GM23248 (cell line): ENCODE results near the gene IGSF1. TPM values are rescaled to one million over a fixed set of nuclear protein-coding genes. Genes with fewer than 3 reads are reported as not detected.
A peak's percentile ranks its signal among the peaks of the same experiment; 100 is the strongest.

Experiments used
- DNase-seq: peaks from one replicate; pipeline ENCODE4 v3.0.0-alpha.2; 2015
- H2AFZ ChIP-seq: fragments of 200-600 bp; sonication (generic); 2 replicates; pipeline ENCODE4 v1.6.1; 2016; ENCODE audit warnings: antibody characterized with exemption
- H3F3A ChIP-seq: fragments of 200-600 bp; sonication (generic); 2 replicates; pipeline ENCODE4 v1.6.1; 2016; ENCODE audit warnings: mild to moderate bottlenecking, antibody characterized with exemption, mixed run types; ENCODE audit not compliant: insufficient read depth
- H3K27ac ChIP-seq: fragments of 200-600 bp; sonication (generic); 2 replicates; pipeline ENCODE4 v1.5.1; 2016; ENCODE audit warnings: mild to moderate bottlenecking
- H3K27me3 ChIP-seq: fragments of 200-600 bp; sonication (generic); replicated peaks from 2 replicates; pipeline ENCODE4 v1.6.1; 2016; ENCODE audit warnings: mild to moderate bottlenecking; ENCODE audit not compliant: insufficient read depth
- H3K36me3 ChIP-seq: fragments of 200-600 bp; sonication (generic); 2 replicates; pipeline ENCODE4 v1.6.1; 2016; ENCODE audit warnings: low read depth, mild to moderate bottlenecking
- H3K4me1 ChIP-seq: fragments of 200-600 bp; sonication (generic); 2 replicates; pipeline ENCODE4 v1.6.1; 2016; ENCODE audit warnings: mild to moderate bottlenecking; ENCODE audit not compliant: insufficient read depth
- H3K4me2 ChIP-seq: fragments of 200-600 bp; sonication (generic); one replicate; pipeline ENCODE4 v1.6.1; 2016; ENCODE audit warnings: mild to moderate bottlenecking; ENCODE audit not compliant: unreplicated experiment
- H3K4me3 ChIP-seq: fragments of 200-600 bp; sonication (generic); 2 replicates; pipeline ENCODE4 v1.5.1; 2016; ENCODE audit warnings: mild to moderate bottlenecking
- H3K79me2 ChIP-seq: fragments of 200-600 bp; sonication (generic); 2 replicates; pipeline ENCODE4 v1.6.1; 2016; ENCODE audit warnings: mild to moderate bottlenecking; ENCODE audit not compliant: insufficient read depth
- H3K9ac ChIP-seq: fragments of 200-600 bp; sonication (generic); 2 replicates; pipeline ENCODE4 v1.6.1; 2016; ENCODE audit warnings: mild to moderate bottlenecking
- H3K9me2 ChIP-seq: fragments of 200-600 bp; sonication (generic); 2 replicates; pipeline ENCODE4 v1.6.1; 2016; ENCODE audit warnings: mixed run types, mild to moderate bottlenecking, moderate library complexity; ENCODE audit not compliant: insufficient read depth
- H3K9me3 ChIP-seq: fragments of 200-600 bp; sonication (generic); one replicate; pipeline ENCODE4 v1.6.1; 2017; ENCODE audit warnings: low read depth
- H4K20me1 ChIP-seq: fragments of 200-600 bp; sonication (generic); 2 replicates; pipeline ENCODE4 v1.6.0; 2016; ENCODE audit not compliant: insufficient read depth
- EZH2 ChIP-seq: fragments of 200-600 bp; sonication (generic); IDR thresholded peaks from 2 replicates; pipeline ENCODE4 v1.6.1; 2018; ENCODE audit warnings: antibody characterized with exemption, mild to moderate bottlenecking; ENCODE audit not compliant: insufficient read depth, poor library complexity, severe bottlenecking
- EZH2phosphoT487 ChIP-seq: fragments of 200-600 bp; sonication (generic); IDR thresholded peaks from 2 replicates; pipeline ENCODE4 v1.6.1; 2018; ENCODE audit warnings: antibody characterized with exemption, moderate library complexity, mild to moderate bottlenecking, low read depth; ENCODE audit not compliant: insufficient read depth
- whole genome bisulfite sequencing, 2 experiments: methylation state at CpG; one replicate each; pipeline ENCODE4 v1.1.6; 2015 to 2017; ENCODE audit warnings: low lambda C conversion rate in 2 of 2, low coverage in 1 of 2; ENCODE audit errors: missing lambda C conversion rate in 2 of 2; 5-methylcytosine and 5-hydroxymethylcytosine counted together
- in situ Hi-C: fragments of 300-500 bp; cut with MboI; formaldehyde crosslinking; loops from 2 replicates; pipeline ENCODE4 v1.15.0; 2020
- polyA plus RNA-seq: library from polyadenylated mRNA; unstranded; fragments of >200 nt; fragmentation: Nextera tagmentation; extraction: Ambion mirVana; gene quantifications from 2 replicates; pipeline ENCODE4 v1.2.1, GENCODE V29; 2016
- total RNA-seq: library from RNA; depleted of rRNA; stranded (reverse); fragments of >200 nt; shearing (Covaris generic); gene quantifications from 2 replicates; pipeline ENCODE4 v1.2.3, GENCODE V29; 2014

Gene IGSF1
- total and polyA plus RNA-seq, 2 experiments from 2014 or later, result not detected

- Histone ChIP-seq H2AFZ (no peak overlapping the region), H3K27me3 (no peaks in the 10 kb centered on the region), H4K20me1 (no peaks in the 10 kb centered on the region), H3K36me3 (no peaks in the 10 kb centered on the region), H3K4me3 (no peak overlapping the region), H3F3A (no peaks in the 10 kb centered on the region), H3K9me2 (no peaks in the 10 kb centered on the region), H3K79me2 (no peaks in the 10 kb centered on the region), H3K9ac (no peak overlapping the region), H3K9me3 (no peaks in the 10 kb centered on the region), H3K4me1 (no peaks in the 10 kb centered on the region), H3K4me2 (no peak overlapping the region), H3K27ac (no peak overlapping the region)
- TF ChIP-seq EZH2 (no peak), EZH2phosphoT487 (no peak)
- WGBS, 2 experiments, result 15 to 29% methylated on average over 2 of the region's 2 CpGs
- in situ Hi-C loops, result no loop called here
- DNase-seq, result no peak
These were observed 50.0 kb downstream of the IGSF1 start for GRCh38 chrX:131239057-131239456.

GRCh38 chrX:131237363-131237762 lies 51.7 kb downstream of the IGSF1 start:
- no peaks in the 10 kb centered on the region for H3F3A ChIP-seq
- no peak overlapping the region for H3K27ac ChIP-seq
- H4K20me1 ChIP-seq, result no peaks in the 10 kb centered on the region
- in situ Hi-C loops, result no loop called here
- TF ChIP-seq EZH2, result no peak
- TF ChIP-seq EZH2phosphoT487, result no peak
- no peak for DNase-seq
- no peak overlapping the region for H3K4me3 ChIP-seq
- no peaks in the 10 kb centered on the region for H3K4me1 ChIP-seq
- no peaks in the 10 kb centered on the region for H3K36me3 ChIP-seq
- H3K27me3 ChIP-seq, result no peaks in the 10 kb centered on the region
- no peaks in the 10 kb centered on the region for H3K79me2 ChIP-seq
- 7 to 11% methylated on average over 2 of the region's 2 CpGs for WGBS, 2 experiments
- H3K9ac ChIP-seq, result no peak overlapping the region
- no peak overlapping the region for H3K4me2 ChIP-seq
- no peaks in the 10 kb centered on the region for H3K9me3 ChIP-seq
- H2AFZ ChIP-seq, result no peak overlapping the region
- H3K9me2 ChIP-seq, result no peaks in the 10 kb centered on the region

- no peaks in the 10 kb centered on the region for H3K4me1 ChIP-seq
- H3K4me3 ChIP-seq, result no peak overlapping the region
- no peaks in the 10 kb centered on the region for H3K36me3 ChIP-seq
- H2AFZ ChIP-seq, result no peak overlapping the region
- H3K27me3 ChIP-seq, result no peaks in the 10 kb centered on the region
- no peak overlapping the region for H3K4me2 ChIP-seq
- 6 to 7% methylated on average over 4 of the region's 4 CpGs for WGBS, 2 experiments
- H3K27ac ChIP-seq, result no peak overlapping the region
- H4K20me1 ChIP-seq, result no peaks in the 10 kb centered on the region
- H3K9me3 ChIP-seq, result no peaks in the 10 kb centered on the region
- DNase-seq, result no peak
- no peak overlapping the region for H3K9ac ChIP-seq
- no peaks in the 10 kb centered on the region for H3K9me2 ChIP-seq
- in situ Hi-C loops, result no loop called here
- TF ChIP-seq EZH2 (no peak), EZH2phosphoT487 (no peak)
- H3F3A ChIP-seq, result no peaks in the 10 kb centered on the region
- no peaks in the 10 kb centered on the region for H3K79me2 ChIP-seq
These were observed 53.1 kb downstream of the IGSF1 start for GRCh38 chrX:131235768-131236545.

GRCh38 chrX:131227608-131228007 lies 61.5 kb downstream of the IGSF1 start:
- Histone ChIP-seq H3K36me3 (no peaks in the 10 kb centered on the region), H3K4me3 (no peak overlapping the region), H2AFZ (no peak overlapping the region), H3K4me2 (no peak overlapping the region), H3F3A (no peaks in the 10 kb centered on the region), H3K9ac (no peak overlapping the region), H3K27ac (no peak overlapping the region), H3K9me2 (no peaks in the 10 kb centered on the region), H3K4me1 (no peaks in the 10 kb centered on the region), H3K9me3 (no peaks in the 10 kb centered on the region), H3K79me2 (no peaks in the 10 kb centered on the region), H3K27me3 (no peaks in the 10 kb centered on the region), H4K20me1 (no peaks in the 10 kb centered on the region)
- TF ChIP-seq EZH2 (no peak), EZH2phosphoT487 (no peak)
- in situ Hi-C loops, result no loop called here
- 8 to 9% methylated on average over 1 of the region's 1 CpG for WGBS, 2 experiments
- no peak for DNase-seq

GRCh38 chrX:131226591-131226990 lies 62.5 kb downstream of the IGSF1 start:
- Histone ChIP-seq H3K9ac (no peak overlapping the region), H3K9me3 (no peaks in the 10 kb centered on the region), H3K4me1 (no peaks in the 10 kb centered on the region), H3K9me2 (no peaks in the 10 kb centered on the region), H3K79me2 (no peaks in the 10 kb centered on the region), H3K4me3 (no peak overlapping the region), H4K20me1 (no peaks in the 10 kb centered on the region), H3K27ac (no peak overlapping the region), H3F3A (no peaks in the 10 kb centered on the region), H3K27me3 (no peaks in the 10 kb centered on the region), H3K36me3 (no peaks in the 10 kb centered on the region), H3K4me2 (no peak overlapping the region), H2AFZ (no peak overlapping the region)
- TF ChIP-seq EZH2, result no peak
- DNase-seq, result peak; percentile 1
- WGBS, 2 experiments, result 21 to 25% methylated on average over 4 of the region's 4 CpGs
- in situ Hi-C loops, result no loop called here
